ENCODE data around the gene PEX19.

DNA sequence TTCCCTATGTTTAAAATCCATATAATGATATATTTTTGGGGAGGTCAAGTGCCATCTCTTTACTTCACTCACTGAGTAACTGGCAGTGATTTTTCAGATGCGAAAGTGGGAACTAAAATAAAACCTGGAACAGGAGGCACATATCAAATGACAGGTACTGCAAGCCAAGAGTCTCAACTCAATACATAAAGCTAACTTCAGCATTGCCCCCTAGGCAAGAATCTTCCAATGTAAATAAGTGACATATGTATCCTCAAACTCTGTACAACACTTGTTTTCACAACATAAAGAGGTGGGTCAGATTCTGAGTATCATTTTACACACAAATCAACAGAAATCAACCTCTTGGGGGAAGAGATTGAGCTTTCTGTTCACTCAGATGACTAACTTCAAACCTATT lies 40.7 kb downstream of the PEX19 start:
- TF ChIP-seq, protein P1, sequence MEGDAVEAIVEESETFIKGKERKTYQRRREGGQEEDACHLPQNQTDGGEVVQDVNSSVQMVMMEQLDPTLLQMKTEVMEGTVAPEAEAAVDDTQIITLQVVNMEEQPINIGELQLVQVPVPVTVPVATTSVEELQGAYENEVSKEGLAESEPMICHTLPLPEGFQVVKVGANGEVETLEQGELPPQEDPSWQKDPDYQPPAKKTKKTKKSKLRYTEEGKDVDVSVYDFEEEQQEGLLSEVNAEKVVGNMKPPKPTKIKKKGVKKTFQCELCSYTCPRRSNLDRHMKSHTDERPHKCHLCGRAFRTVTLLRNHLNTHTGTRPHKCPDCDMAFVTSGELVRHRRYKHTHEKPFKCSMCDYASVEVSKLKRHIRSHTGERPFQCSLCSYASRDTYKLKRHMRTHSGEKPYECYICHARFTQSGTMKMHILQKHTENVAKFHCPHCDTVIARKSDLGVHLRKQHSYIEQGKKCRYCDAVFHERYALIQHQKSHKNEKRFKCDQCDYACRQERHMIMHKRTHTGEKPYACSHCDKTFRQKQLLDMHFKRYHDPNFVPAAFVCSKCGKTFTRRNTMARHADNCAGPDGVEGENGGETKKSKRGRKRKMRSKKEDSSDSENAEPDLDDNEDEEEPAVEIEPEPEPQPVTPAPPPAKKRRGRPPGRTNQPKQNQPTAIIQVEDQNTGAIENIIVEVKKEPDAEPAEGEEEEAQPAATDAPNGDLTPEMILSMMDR (optimal IDR thresholded peaks at IDR 0.05 in 1 of 3, IDR thresholded peaks at IDR 0.05 in 1 of 3, conservative IDR thresholded peaks at IDR 0.05 in 1 of 3; ENCODE audit: extremely low read depth in 1 of 3, insufficient read depth in 2 of 3, low read length in 3 of 3): no peak
- no peak for TF ChIP-seq EZH2 (IDR thresholded peaks at IDR 0.05; ENCODE audit: low read length)

Data from keratinocyte (primary cell).